Cardiac muscle cell (in vitro differentiated cells and primary cell): ENCODE results near the gene ACOX2. TPM values are rescaled to one million over a fixed set of nuclear protein-coding genes. Genes with fewer than 3 reads are reported as not detected.

Experiments used
- DNase-seq, 2 donors: peaks; one replicate each; pipeline versions ENCODE4 v3.0.0 to v3.0.0-alpha.2; 2010 to 2017; ENCODE audit warnings: low read depth in 1 of 2, low spot score in 1 of 2
- H3K27ac ChIP-seq: fragments of 200-600 bp; sonication (generic); 2 replicates; pipeline ENCODE4 v1.5.1; 2016
- H3K27me3 ChIP-seq: fragments of 200-600 bp; sonication (generic); 2 replicates; pipeline ENCODE4 v1.6.0; 2016; ENCODE audit warnings: control low read depth
- H3K36me3 ChIP-seq: fragments of 200-600 bp; sonication (generic); 2 replicates; pipeline ENCODE4 v1.5.1; 2016; ENCODE audit warnings: control low read depth
- H3K4me1 ChIP-seq: fragments of 200-600 bp; sonication (generic); 2 replicates; pipeline ENCODE4 v1.8.1; 2017; ENCODE audit warnings: low read depth, mild to moderate bottlenecking, mixed run types
- H3K4me3 ChIP-seq: fragments of 200-600 bp; sonication (generic); 2 replicates; pipeline ENCODE4 v1.5.1; 2016; ENCODE audit warnings: mild to moderate bottlenecking
- H3K9me3 ChIP-seq: fragments of 200-600 bp; sonication (generic); 2 replicates; pipeline ENCODE4 v1.5.1; 2017; ENCODE audit warnings: low read depth, mild to moderate bottlenecking, control low read depth
- polyA plus RNA-seq: library from polyadenylated mRNA; unstranded; fragments of >200 nt; fragmentation: Nextera tagmentation; extraction: Ambion mirVana; gene quantifications from 2 replicates; pipeline ENCODE4 v1.2.1, GENCODE V29; 2016
- total RNA-seq: library from RNA; depleted of rRNA; stranded (reverse); fragments of >200 nt; gene quantifications from 2 replicates; pipeline ENCODE4 v1.2.3, GENCODE V29; 2016
- TF ChIP-seq, protein P1 (sequence below): IDR thresholded peaks from 2 replicates; pipeline ENCODE4 v1.5.1; 2012; ENCODE audit warnings: low read depth, mild to moderate bottlenecking, low read length

Gene ACOX2
- total and polyA plus RNA-seq, 2 experiments from 2014 or later = 18.9 to 42.5 TPM

DNA sequence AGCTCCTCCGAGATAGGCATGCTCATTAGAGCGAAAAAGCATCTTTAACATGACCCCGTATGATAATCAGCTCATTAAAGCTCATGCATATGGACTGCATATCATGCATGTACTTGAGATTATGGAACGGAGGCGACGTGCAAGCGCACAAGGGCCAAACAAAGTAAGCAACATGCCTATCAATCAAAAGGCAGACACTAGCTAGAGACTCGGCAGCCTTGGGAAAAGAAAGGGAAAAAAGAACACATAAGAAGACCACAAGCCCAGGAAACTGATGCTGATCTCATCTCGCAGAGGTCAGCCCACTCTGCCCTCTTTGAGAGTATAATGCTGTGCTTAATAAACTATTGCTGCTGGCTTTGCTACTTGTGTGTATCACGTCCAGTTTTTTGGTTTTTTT lies 2.6 kb upstream of the ACOX2 start:
- TF ChIP-seq, protein P1, sequence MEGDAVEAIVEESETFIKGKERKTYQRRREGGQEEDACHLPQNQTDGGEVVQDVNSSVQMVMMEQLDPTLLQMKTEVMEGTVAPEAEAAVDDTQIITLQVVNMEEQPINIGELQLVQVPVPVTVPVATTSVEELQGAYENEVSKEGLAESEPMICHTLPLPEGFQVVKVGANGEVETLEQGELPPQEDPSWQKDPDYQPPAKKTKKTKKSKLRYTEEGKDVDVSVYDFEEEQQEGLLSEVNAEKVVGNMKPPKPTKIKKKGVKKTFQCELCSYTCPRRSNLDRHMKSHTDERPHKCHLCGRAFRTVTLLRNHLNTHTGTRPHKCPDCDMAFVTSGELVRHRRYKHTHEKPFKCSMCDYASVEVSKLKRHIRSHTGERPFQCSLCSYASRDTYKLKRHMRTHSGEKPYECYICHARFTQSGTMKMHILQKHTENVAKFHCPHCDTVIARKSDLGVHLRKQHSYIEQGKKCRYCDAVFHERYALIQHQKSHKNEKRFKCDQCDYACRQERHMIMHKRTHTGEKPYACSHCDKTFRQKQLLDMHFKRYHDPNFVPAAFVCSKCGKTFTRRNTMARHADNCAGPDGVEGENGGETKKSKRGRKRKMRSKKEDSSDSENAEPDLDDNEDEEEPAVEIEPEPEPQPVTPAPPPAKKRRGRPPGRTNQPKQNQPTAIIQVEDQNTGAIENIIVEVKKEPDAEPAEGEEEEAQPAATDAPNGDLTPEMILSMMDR = no peak
- H3K27ac ChIP-seq = no peak overlapping the region
- H3K27me3 ChIP-seq = no peaks in the 10 kb centered on the region
- DNase-seq = no peak
- H3K36me3 ChIP-seq = no peaks in the 10 kb centered on the region
- H3K4me3 ChIP-seq = no peak overlapping the region
- H3K4me1 ChIP-seq = peaks cover 27% of the 10 kb centered on the region
- no peaks in the 10 kb centered on the region for H3K9me3 ChIP-seq

DNA sequence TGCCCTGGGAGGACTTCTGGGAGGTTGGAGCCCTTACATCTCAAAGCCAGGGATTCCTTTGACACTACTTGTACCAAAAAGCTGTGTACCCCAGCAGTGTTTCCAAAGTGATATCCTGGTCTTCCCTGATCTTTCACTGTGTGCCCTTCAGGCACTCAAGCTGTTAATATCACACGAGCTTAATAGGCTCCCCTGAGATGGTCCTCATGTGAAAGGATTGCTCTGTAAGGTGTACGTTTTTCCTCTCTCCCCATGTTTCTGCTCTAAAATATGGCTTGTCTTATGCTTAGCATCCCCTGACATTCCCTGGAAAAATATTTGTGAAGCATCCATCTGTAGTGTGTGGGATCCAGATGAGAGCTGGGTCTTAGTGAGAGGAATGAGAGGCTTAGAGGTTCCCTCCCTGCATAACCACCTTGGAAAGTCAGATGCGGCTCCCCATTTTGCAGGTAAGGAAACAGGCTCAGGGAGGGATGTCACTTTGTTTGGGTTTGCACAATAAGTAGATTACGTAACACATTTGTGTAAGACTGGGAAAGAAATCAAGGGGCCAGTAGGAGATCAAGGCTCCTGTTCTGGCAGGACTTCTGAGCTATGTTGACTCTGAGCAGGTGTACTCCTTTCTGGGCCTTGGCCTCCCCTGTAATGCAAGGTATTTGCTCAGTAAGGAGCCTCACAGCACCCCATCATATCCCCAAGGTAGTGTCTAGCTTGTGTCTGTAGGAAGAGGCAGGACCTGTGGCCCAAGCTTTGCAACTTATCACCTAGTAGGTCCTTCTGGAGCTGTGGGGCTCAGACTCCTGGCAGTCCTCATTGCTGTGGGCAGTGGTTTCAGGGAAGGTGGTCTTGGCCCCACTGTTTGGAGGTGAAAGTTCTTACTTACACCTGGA lies 667 bp upstream of the ACOX2 start:
- no peak overlapping the region for H3K4me3 ChIP-seq
- TF ChIP-seq, protein P1 = no peak
- DNase-seq = no peak
- H3K27me3 ChIP-seq = no peaks in the 10 kb centered on the region
- peak overlapping the region; percentile 94 for H3K27ac ChIP-seq
- H3K4me1 ChIP-seq = peaks cover 27% of the 10 kb centered on the region
- no peaks in the 10 kb centered on the region for H3K9me3 ChIP-seq
- no peaks in the 10 kb centered on the region for H3K36me3 ChIP-seq

DNA sequence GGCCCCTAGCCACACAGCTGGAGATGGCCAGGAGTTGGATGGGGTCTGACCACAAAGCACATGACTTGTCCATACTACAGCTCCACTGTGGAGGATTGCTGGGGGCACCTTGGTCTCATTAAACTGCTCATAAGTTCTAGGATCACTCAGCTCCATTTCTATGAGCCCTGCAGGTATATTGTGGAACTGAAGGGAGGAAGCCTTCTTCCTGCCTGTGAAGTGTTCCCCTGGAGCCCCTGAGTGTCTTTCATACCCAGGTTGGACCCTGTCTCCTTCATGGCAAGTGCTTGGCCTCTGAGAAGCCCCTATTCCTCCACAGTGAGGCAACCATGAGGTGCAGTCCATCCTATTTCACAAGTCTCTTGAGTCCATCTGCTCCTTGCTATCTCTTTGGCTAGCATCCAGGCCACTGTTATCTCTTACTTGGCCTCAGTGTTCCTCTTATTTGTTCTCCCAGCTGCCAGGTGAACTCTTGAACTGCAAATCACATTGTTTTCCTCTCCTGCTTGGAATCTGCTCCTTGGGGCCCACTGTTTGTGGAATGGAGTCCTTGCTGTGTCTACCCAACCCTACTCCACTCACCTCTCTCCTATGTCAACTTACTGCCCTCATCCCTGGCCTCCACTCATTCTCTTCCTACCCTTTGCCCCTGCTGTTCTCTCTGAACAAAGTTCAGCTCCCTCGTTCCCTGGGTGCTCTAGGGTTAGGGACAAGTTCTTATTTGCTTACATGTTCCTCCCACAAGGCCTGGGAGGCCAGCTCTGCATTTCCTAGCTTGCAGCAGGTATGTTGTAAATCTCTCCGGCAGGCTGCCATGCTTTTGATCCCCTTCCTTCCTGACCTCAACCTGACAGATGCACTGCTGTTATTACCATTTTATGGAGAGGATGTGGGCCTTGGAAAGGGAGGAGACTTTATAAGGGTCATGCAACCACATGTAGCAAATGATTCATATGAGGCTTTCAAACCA lies 1.2 kb downstream of the ACOX2 start:
- TF ChIP-seq, protein P1 = no peak
- Histone ChIP-seq H3K4me3 (no peak overlapping the region), H3K9me3 (no peaks in the 10 kb centered on the region), H3K27ac (peak overlapping the region; percentile 94), H3K4me1 (peaks cover 27% of the 10 kb centered on the region), H3K36me3 (no peaks in the 10 kb centered on the region), H3K27me3 (no peaks in the 10 kb centered on the region)
- DNase-seq = peak in 1 of 2 donors; percentile 42

DNA sequence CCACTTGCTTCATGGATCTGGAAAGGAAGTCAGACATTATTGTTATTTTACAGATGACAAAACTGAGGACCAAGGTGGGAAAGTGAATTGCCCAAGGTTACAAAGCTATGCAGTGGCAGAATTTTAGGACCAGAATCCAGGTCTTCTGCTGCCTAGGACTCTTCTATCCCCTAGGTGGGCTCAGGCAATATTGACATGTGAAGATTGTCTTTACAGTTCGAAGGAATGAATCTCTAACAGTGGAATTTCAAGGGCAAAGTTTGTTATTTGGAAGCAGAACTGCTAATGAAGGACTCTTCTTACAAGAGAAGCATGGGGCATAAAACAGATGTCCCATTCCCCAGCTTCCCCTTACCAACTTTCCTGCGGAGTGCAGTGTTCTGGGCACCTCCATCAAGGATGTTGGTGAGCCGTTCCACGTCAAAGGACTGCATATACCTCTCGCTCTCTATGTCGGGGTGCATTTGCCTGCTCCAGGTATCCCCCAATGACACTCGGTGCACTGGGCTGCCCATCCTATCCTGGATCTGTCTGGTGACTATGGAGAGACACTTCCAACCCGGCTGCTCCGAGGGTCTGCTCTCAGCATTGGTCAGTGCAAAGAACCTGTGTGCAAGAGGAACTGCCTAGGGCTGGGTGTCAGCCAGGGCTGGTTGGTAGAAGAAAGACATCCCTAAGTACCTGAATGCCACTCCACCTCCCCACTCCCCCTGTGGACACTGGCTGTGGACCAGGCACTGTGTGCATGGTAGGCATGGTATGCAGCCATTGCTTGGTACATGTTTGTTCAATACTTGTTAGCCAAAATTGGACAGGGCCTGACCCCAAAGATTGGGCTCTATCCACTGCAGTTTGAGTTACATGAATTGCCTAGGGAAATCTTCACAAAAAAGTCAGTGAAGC lies 2.1 kb downstream of the ACOX2 start:
- no peak for DNase-seq
- H3K4me1 ChIP-seq = peaks cover 27% of the 10 kb centered on the region
- no peak overlapping the region for H3K4me3 ChIP-seq
- H3K9me3 ChIP-seq = no peaks in the 10 kb centered on the region
- H3K27ac ChIP-seq = no peak overlapping the region
- TF ChIP-seq, protein P1 = no peak
- no peaks in the 10 kb centered on the region for H3K36me3 ChIP-seq
- no peaks in the 10 kb centered on the region for H3K27me3 ChIP-seq

DNA sequence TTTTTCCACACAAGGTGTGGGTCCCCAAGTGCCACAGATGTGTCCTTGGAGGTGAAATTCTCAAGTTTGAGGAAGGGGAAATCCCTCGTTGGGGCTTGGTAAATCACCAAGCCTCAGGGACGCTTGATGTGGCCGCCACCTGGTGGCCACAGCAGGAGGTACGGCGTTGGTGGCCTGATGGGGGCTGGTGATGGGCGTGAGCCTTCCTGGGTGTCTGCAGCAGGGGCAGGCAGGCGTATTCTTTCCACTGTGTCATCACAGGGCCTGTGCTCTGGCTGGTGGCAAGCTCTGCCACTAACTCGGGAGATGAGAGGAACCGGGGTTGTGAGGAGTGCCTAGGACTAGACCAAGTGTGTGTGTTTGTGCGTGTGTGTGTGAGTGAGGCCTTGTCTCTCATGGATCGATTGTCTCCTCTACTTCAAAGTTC lies 4.2 kb downstream of the ACOX2 start:
- DNase-seq = peak; percentile 76 to 85
- H3K27ac ChIP-seq = no peak overlapping the region
- no peaks in the 10 kb centered on the region for H3K9me3 ChIP-seq
- no peaks in the 10 kb centered on the region for H3K27me3 ChIP-seq
- no peaks in the 10 kb centered on the region for H3K36me3 ChIP-seq
- TF ChIP-seq, protein P1 = peak; percentile 93
- peaks cover 24% of the 10 kb centered on the region for H3K4me1 ChIP-seq
- no peak overlapping the region for H3K4me3 ChIP-seq
